Keratinocyte (primary cell): ENCODE data around the gene POU4F2. TPM values are rescaled to one million over a fixed set of nuclear protein-coding genes. Genes with fewer than 3 reads are reported as not detected.

Experiments
- DNase-seq: peaks from one replicate; pipeline ENCODE4 v3.0.0-alpha.2; 2011; ENCODE audit warnings: low read depth, missing footprints, low spot score
- FAIRE-seq: peaks from 2 replicates; lab custom pipeline; 2011; peaks lifted over from hg19 to GRCh38; lab: Jason Lieb, UNC
- H2AFZ ChIP-seq: 2 replicates; pipeline ENCODE4 v1.6.0; 2012; ENCODE audit warnings: low read length, control low read depth, inconsistent platforms; ENCODE audit not compliant: control insufficient read depth
- H3K27ac ChIP-seq: 2 replicates; pipeline ENCODE4 v1.5.1; 2011; ENCODE audit warnings: low read length; ENCODE audit not compliant: control insufficient read depth, insufficient read depth
- H3K27me3 ChIP-seq: 3 replicates; pipeline ENCODE4 v1.6.0; 2011; ENCODE audit warnings: low read length; ENCODE audit not compliant: control insufficient read depth, insufficient read depth; ENCODE audit errors: extremely low read depth
- H3K36me3 ChIP-seq, 2 experiments: 2 replicates in 1 of 2; 3 replicates in 1 of 2; pipeline ENCODE4 v1.5.1; 2011; ENCODE audit warnings: low read length in 2 of 2, mild to moderate bottlenecking in 1 of 2; ENCODE audit not compliant: control insufficient read depth in 2 of 2, insufficient read depth in 2 of 2; ENCODE audit errors: extremely low read depth in 1 of 2
- H3K4me1 ChIP-seq: 3 replicates; pipeline ENCODE4 v1.5.1; 2011; ENCODE audit warnings: low read length; ENCODE audit not compliant: control insufficient read depth, insufficient read depth; ENCODE audit errors: extremely low read depth
- H3K4me2 ChIP-seq: 3 replicates; pipeline ENCODE4 v1.6.0; 2011; ENCODE audit warnings: low read depth, low read length; ENCODE audit not compliant: control insufficient read depth, insufficient read depth; ENCODE audit errors: extremely low read depth
- H3K4me3 ChIP-seq, 3 experiments: fragments of 200-600 bp in 1 of 3; sonication (generic) in 1 of 3; 2 replicates in 2 of 3; 3 replicates in 1 of 3; pipeline ENCODE4 v1.5.1; 2011 to 2016; ENCODE audit warnings: low read length in 3 of 3, mild to moderate bottlenecking in 3 of 3, control low read depth in 2 of 3, inconsistent platforms in 1 of 3, low read depth in 1 of 3, mixed read lengths in 1 of 3, mixed run types in 1 of 3, moderate library complexity in 1 of 3; ENCODE audit not compliant: control insufficient read depth in 2 of 3, insufficient read depth in 2 of 3; ENCODE audit errors: extremely low read depth in 1 of 3
- H3K79me2 ChIP-seq: 2 replicates; pipeline ENCODE4 v1.6.0; 2012; ENCODE audit warnings: low read length; ENCODE audit not compliant: control insufficient read depth, insufficient read depth
- H3K9ac ChIP-seq: 3 replicates; pipeline ENCODE4 v1.6.0; 2011; ENCODE audit warnings: low read length; ENCODE audit not compliant: control insufficient read depth, insufficient read depth; ENCODE audit errors: extremely low read depth
- H3K9me1 ChIP-seq: 3 replicates; pipeline ENCODE4 v1.6.0; 2011; ENCODE audit warnings: low read length; ENCODE audit not compliant: control insufficient read depth, insufficient read depth; ENCODE audit errors: extremely low read depth
- H3K9me3 ChIP-seq: 2 replicates; pipeline ENCODE4 v1.5.1; 2012; ENCODE audit warnings: low read depth, low read length; ENCODE audit not compliant: control insufficient read depth
- H4K20me1 ChIP-seq: 3 replicates; pipeline ENCODE4 v1.6.0; 2011; ENCODE audit warnings: low read length; ENCODE audit not compliant: control insufficient read depth, insufficient read depth; ENCODE audit errors: extremely low read depth
- EZH2 ChIP-seq: IDR thresholded peaks from one replicate; pipeline ENCODE4 v1.6.1; 2012; ENCODE audit warnings: inconsistent platforms, mild to moderate bottlenecking, low read length, moderate library complexity
- dilution Hi-C: fragments of 300-500 bp; cut with MboI; formaldehyde crosslinking; loops from one replicate; pipeline ENCODE4 v1.7.0; 2020; ENCODE audit warnings: low sequenced_read_pairs; ENCODE audit not compliant: extremely low pct_ligation_motif_present
- polyA minus RNA-seq, 3 experiments: library from RNA; depleted of rRNA, polyadenylated mRNA; stranded (reverse); fragments of >200 nt; gene quantifications; 1 replicate in 1 of 3; 2 replicates in 1 of 3; 3 replicates in 1 of 3; pipeline ENCODE4 v1.2.3, GENCODE V29; 2011
- polyA plus RNA-seq, 5 experiments: library from polyadenylated mRNA; depleted of rRNA in 3 of 5; stranded (reverse) in 3 of 5; stranded (forward) in 1 of 5; unstranded in 1 of 5; fragments of >200 nt; gene quantifications; 1 replicate in 1 of 5; 2 replicates in 3 of 5; 3 replicates in 1 of 5; pipeline versions ENCODE4 v1.2.1 to v1.2.3, GENCODE V29; 2011 to 2012; ENCODE audit warnings: missing spikeins in 2 of 5, low read depth in 1 of 5, low replicate concordance in 1 of 5
- TF ChIP-seq, protein P1 (sequence below), 3 experiments: IDR thresholded peaks in 1 of 3; conservative IDR thresholded peaks in 1 of 3; optimal IDR thresholded peaks in 1 of 3; 2 replicates in 2 of 3; 3 replicates in 1 of 3; pipeline versions ENCODE3 to v1.5.1; 2011; ENCODE audit warnings: low read length in 3 of 3, mild to moderate bottlenecking in 3 of 3, moderate library complexity in 2 of 3, control low read depth in 1 of 3, inconsistent platforms in 1 of 3; ENCODE audit not compliant: insufficient read depth in 2 of 3; ENCODE audit errors: extremely low read depth in 1 of 3

Gene POU4F2, protein sequence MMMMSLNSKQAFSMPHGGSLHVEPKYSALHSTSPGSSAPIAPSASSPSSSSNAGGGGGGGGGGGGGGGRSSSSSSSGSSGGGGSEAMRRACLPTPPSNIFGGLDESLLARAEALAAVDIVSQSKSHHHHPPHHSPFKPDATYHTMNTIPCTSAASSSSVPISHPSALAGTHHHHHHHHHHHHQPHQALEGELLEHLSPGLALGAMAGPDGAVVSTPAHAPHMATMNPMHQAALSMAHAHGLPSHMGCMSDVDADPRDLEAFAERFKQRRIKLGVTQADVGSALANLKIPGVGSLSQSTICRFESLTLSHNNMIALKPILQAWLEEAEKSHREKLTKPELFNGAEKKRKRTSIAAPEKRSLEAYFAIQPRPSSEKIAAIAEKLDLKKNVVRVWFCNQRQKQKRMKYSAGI
- polyA plus RNA-seq (not detected in 3 replicates), polyA minus RNA-seq (not detected in 3 replicates)
- not detected for polyA plus RNA-seq (2011; ENCODE audit: low read depth)
- polyA plus RNA-seq (2011; cell fraction: cytosol; rRNA removed): not detected in 2 replicates
- polyA plus RNA-seq (2011; cell fraction: nucleus; rRNA removed): not detected in 2 replicates
- not detected in 2 replicates for polyA plus RNA-seq (2012; ENCODE audit: low replicate concordance)
- not detected for polyA minus RNA-seq (2011; cell fraction: cytosol; rRNA and poly(A)+ RNA removed)
- polyA minus RNA-seq (2011; cell fraction: nucleus; rRNA and poly(A)+ RNA removed): not detected in 2 replicates

DNA sequence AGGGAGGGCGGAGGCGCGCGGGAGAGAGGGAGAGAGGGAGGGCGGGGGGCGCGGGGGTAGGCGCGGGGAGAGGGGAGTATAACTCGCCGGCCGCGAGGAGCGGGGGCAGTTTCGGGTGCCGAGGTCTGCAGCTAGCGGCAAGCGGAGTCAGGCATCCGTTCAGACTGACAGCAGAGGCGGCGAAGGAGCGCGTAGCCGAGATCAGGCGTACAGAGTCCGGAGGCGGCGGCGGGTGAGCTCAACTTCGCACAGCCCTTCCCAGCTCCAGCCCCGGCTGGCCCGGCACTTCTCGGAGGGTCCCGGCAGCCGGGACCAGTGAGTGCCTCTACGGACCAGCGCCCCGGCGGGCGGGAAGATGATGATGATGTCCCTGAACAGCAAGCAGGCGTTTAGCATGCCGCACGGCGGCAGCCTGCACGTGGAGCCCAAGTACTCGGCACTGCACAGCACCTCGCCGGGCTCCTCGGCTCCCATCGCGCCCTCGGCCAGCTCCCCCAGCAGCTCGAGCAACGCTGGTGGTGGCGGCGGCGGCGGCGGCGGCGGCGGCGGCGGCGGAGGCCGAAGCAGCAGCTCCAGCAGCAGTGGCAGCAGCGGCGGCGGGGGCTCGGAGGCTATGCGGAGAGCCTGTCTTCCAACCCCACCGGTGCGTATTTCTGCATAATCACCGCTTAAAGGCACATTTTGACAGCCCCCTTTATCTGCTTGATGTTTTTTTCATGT is at the start of gene POU4F2:
TSS of gene POU4F2 (plus strand) at position 108 of the 720 bp plus-strand sequence. CDS start at position 356, 248 bp downstream.
- Histone ChIP-seq H3K4me2 (no peak within 1 kb of the TSS), H3K4me1 (no peaks in the 10 kb centered on the region), H4K20me1 (no peaks in the 10 kb centered on the region), H3K4me3 (no peak within 1 kb of the TSS), H3K27me3 (peaks cover 73% of the 10 kb centered on the region), H2AFZ (no peak within 1 kb of the TSS), H3K9ac (no peak within 1 kb of the TSS), H3K9me1 (no peaks in the 10 kb centered on the region), H3K79me2 (no peaks in the 10 kb centered on the region), H3K36me3 (no peaks in the 10 kb centered on the region), H3K27ac (no peak within 1 kb of the TSS), H3K9me3 (peaks cover 3% of the 10 kb centered on the region)
- no peak for FAIRE-seq
- TF ChIP-seq, protein P1, sequence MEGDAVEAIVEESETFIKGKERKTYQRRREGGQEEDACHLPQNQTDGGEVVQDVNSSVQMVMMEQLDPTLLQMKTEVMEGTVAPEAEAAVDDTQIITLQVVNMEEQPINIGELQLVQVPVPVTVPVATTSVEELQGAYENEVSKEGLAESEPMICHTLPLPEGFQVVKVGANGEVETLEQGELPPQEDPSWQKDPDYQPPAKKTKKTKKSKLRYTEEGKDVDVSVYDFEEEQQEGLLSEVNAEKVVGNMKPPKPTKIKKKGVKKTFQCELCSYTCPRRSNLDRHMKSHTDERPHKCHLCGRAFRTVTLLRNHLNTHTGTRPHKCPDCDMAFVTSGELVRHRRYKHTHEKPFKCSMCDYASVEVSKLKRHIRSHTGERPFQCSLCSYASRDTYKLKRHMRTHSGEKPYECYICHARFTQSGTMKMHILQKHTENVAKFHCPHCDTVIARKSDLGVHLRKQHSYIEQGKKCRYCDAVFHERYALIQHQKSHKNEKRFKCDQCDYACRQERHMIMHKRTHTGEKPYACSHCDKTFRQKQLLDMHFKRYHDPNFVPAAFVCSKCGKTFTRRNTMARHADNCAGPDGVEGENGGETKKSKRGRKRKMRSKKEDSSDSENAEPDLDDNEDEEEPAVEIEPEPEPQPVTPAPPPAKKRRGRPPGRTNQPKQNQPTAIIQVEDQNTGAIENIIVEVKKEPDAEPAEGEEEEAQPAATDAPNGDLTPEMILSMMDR (optimal IDR thresholded peaks at IDR 0.05 in 1 of 3, IDR thresholded peaks at IDR 0.05 in 1 of 3, conservative IDR thresholded peaks at IDR 0.05 in 1 of 3; ENCODE audit: extremely low read depth in 1 of 3, insufficient read depth in 2 of 3, low read length in 3 of 3): no peak
- TF ChIP-seq EZH2: peak; percentile 88
- dilution Hi-C loops: no loop called here
- DNase-seq: no peak

DNA sequence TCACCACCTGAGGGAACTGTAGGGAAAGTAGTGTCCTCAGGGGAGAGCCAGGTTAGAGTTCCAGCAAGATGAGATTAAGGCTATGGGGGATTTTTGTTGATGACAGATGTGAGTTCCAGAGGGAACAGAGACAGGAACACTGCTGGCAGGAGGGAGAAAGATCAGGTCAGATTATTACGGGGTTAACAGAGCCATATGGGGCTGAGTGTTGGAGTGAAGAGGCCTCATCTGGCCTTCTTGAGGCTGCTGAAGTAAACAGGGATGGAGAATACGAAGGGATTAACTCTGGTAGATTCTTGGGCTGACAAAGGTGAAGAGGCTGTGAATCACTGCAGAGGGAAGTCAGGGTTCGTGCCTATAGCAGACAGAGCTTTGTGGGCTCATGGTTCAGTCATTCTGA is 47.9 kb upstream of the POU4F2 start:
- Histone ChIP-seq H3K9me1 (no peaks in the 10 kb centered on the region), H3K79me2 (no peaks in the 10 kb centered on the region), H2AFZ (no peak overlapping the region), H3K9me3 (no peaks in the 10 kb centered on the region), H3K36me3 (no peaks in the 10 kb centered on the region), H3K4me3 (no peak overlapping the region), H3K4me2 (no peak overlapping the region), H3K27me3 (no peaks in the 10 kb centered on the region), H4K20me1 (no peaks in the 10 kb centered on the region), H3K4me1 (no peaks in the 10 kb centered on the region), H3K9ac (no peak overlapping the region), H3K27ac (no peak overlapping the region)
- FAIRE-seq: no peak
- dilution Hi-C loops: no loop called here
- TF ChIP-seq EZH2: no peak
- TF ChIP-seq, protein P1 (optimal IDR thresholded peaks at IDR 0.05 in 1 of 3, IDR thresholded peaks at IDR 0.05 in 1 of 3, conservative IDR thresholded peaks at IDR 0.05 in 1 of 3; ENCODE audit: extremely low read depth in 1 of 3, insufficient read depth in 2 of 3, low read length in 3 of 3): no peak
- no peak for DNase-seq
